ENCODE measurements around the gene PRF1. TPM values are rescaled to one million over a fixed set of nuclear protein-coding genes. Genes with fewer than 3 reads are reported as not detected.
"Not testable (repeated sequence)": the region's sequence is repeated elsewhere in the genome, so short reads cannot be mapped to it uniquely, and the experiment has no call there.

The PRF1 gene
- total and polyA plus RNA-seq, 2 donors (not counting 1 experiment from before 2014, with no cell fraction given) = 1.0 to 1.9 TPM

GRCh38 chr10:70647086-70647485 is 44.5 kb upstream of the PRF1 start:
- Mint-ChIP-seq H3K4me3 (no peak overlapping the region), H3K4me1 (no peaks in the 10 kb centered on the region), H3K9me3 (ENCODE audit: insufficient read depth) (peaks cover 22% of the 10 kb centered on the region), H3K27ac (no peak overlapping the region), H3K27me3 (peaks cover 23% of the 10 kb centered on the region)
- Histone ChIP-seq H3K36me3 (replicated peaks in 1 of 2; ENCODE audit: control extremely low read depth in 1 of 2, control insufficient read depth in 1 of 2, extremely low read depth in 1 of 2, insufficient read depth in 2 of 2, low read length in 1 of 2) (no peaks in the 10 kb centered on the region), H3K9ac (ENCODE audit: low read length) (no peak overlapping the region), H3K79me2 (ENCODE audit: control insufficient read depth, insufficient read depth, low read length) (no peaks in the 10 kb centered on the region), H3K4me1 (ENCODE audit: control insufficient read depth in 2 of 2, insufficient read depth in 2 of 2, low read length in 2 of 2) (no peaks in the 10 kb centered on the region), H3K4me3 (ENCODE audit: control extremely low read depth in 1 of 5, extremely low read depth in 1 of 5, insufficient read depth in 1 of 5, low read depth in 2 of 5, low read length in 4 of 5) (no peak overlapping the region), H3K27me3 (replicated peaks in 1 of 4; ENCODE audit: control extremely low read depth in 1 of 4, control insufficient read depth in 3 of 4, insufficient read depth in 4 of 4, low read length in 3 of 4) (no peaks in the 10 kb centered on the region), H3K4me2 (replicated peaks; ENCODE audit: low read depth, low read length, poor library complexity, severe bottlenecking) (no peak overlapping the region), H3K9me3 (ENCODE audit: control extremely low read depth in 1 of 3, control insufficient read depth in 2 of 3, insufficient read depth in 1 of 3, low read length in 2 of 3) (peaks cover 0 to 46% (median 39%) of the 10 kb centered on the region in 3 donors), H4K20me1 (ENCODE audit: control insufficient read depth, insufficient read depth, low read length, poor library complexity, severe bottlenecking) (no peaks in the 10 kb centered on the region), H3K27ac (ENCODE audit: low read length in 2 of 2) (no peak overlapping the region), H2AFZ (ENCODE audit: insufficient read depth, low read depth, low read length, poor library complexity, severe bottlenecking) (no peak overlapping the region)
- POLR2A ChIA-PET = no interaction called here
- no peak for ATAC-seq (ENCODE audit: low read depth)
- CTCF ChIA-PET = no interaction called here
- TF ChIP-seq EZH2 (IDR thresholded peaks at IDR 0.05; ENCODE audit: borderline replicate concordance, insufficient read depth, low read depth, low read length, poor library complexity, severe bottlenecking) (no peak), CTCF (IDR thresholded peaks at IDR 0.05) (no peak)
- intact Hi-C loops (cut with micrococcal nuclease) = no loop called here
- WGBS (ENCODE audit: insufficient coverage) = 100% methylated on average over 1 of the region's 3 CpGs
- DNase-seq = no peak

GRCh38 chr10:70644959-70645358 is 42.4 kb upstream of the PRF1 start:
- H3K79me2 ChIP-seq (ENCODE audit: control insufficient read depth, insufficient read depth, low read length); H2AFZ ChIP-seq (ENCODE audit: insufficient read depth, low read depth, low read length, poor library complexity, severe bottlenecking); H3K27ac Mint-ChIP-seq; H3K9me3 Mint-ChIP-seq (ENCODE audit: insufficient read depth); H4K20me1 ChIP-seq (ENCODE audit: control insufficient read depth, insufficient read depth, low read length, poor library complexity, severe bottlenecking); H3K27ac ChIP-seq (ENCODE audit: low read length in 2 of 2); ATAC-seq (ENCODE audit: low read depth); POLR2A ChIA-PET; H3K27me3 ChIP-seq (replicated peaks in 1 of 4; ENCODE audit: control extremely low read depth in 1 of 4, control insufficient read depth in 3 of 4, insufficient read depth in 4 of 4, low read length in 3 of 4); H3K36me3 ChIP-seq (replicated peaks in 1 of 2; ENCODE audit: control extremely low read depth in 1 of 2, control insufficient read depth in 1 of 2, extremely low read depth in 1 of 2, insufficient read depth in 2 of 2, low read length in 1 of 2); H3K4me1 ChIP-seq (ENCODE audit: control insufficient read depth in 2 of 2, insufficient read depth in 2 of 2, low read length in 2 of 2); DNase-seq; intact Hi-C loops (cut with micrococcal nuclease); H3K4me3 Mint-ChIP-seq; H3K4me2 ChIP-seq (replicated peaks; ENCODE audit: low read depth, low read length, poor library complexity, severe bottlenecking); H3K4me1 Mint-ChIP-seq; CTCF ChIA-PET; H3K4me3 ChIP-seq (ENCODE audit: control extremely low read depth in 1 of 5, extremely low read depth in 1 of 5, insufficient read depth in 1 of 5, low read depth in 2 of 5, low read length in 4 of 5); H3K9ac ChIP-seq (ENCODE audit: low read length): not testable (repeated sequence)
- peaks cover 24% of the 10 kb centered on the region for H3K27me3 Mint-ChIP-seq
- 81% methylated on average over 8 of the region's 8 CpGs for WGBS (ENCODE audit: insufficient coverage)
- peaks cover 0 to 27% (median 23%) of the 10 kb centered on the region in 3 donors for H3K9me3 ChIP-seq (ENCODE audit: control extremely low read depth in 1 of 3, control insufficient read depth in 2 of 3, insufficient read depth in 1 of 3, low read length in 2 of 3)

GRCh38 chr10:70643272-70643671 is 40.7 kb upstream of the PRF1 start:
- H3K27ac Mint-ChIP-seq; H3K4me3 Mint-ChIP-seq; H3K27ac ChIP-seq (ENCODE audit: low read length in 2 of 2); H3K9ac ChIP-seq (ENCODE audit: low read length); H3K4me3 ChIP-seq (ENCODE audit: control extremely low read depth in 1 of 5, extremely low read depth in 1 of 5, insufficient read depth in 1 of 5, low read depth in 2 of 5, low read length in 4 of 5); ATAC-seq (ENCODE audit: low read depth); intact Hi-C loops (cut with micrococcal nuclease); H3K4me2 ChIP-seq (replicated peaks; ENCODE audit: low read depth, low read length, poor library complexity, severe bottlenecking); H3K4me1 ChIP-seq (ENCODE audit: control insufficient read depth in 2 of 2, insufficient read depth in 2 of 2, low read length in 2 of 2); DNase-seq; H3K79me2 ChIP-seq (ENCODE audit: control insufficient read depth, insufficient read depth, low read length); H3K9me3 Mint-ChIP-seq (ENCODE audit: insufficient read depth); POLR2A ChIA-PET; H3K27me3 ChIP-seq (replicated peaks in 1 of 4; ENCODE audit: control extremely low read depth in 1 of 4, control insufficient read depth in 3 of 4, insufficient read depth in 4 of 4, low read length in 3 of 4); H2AFZ ChIP-seq (ENCODE audit: insufficient read depth, low read depth, low read length, poor library complexity, severe bottlenecking); H3K4me1 Mint-ChIP-seq; CTCF ChIA-PET; H4K20me1 ChIP-seq (ENCODE audit: control insufficient read depth, insufficient read depth, low read length, poor library complexity, severe bottlenecking); H3K36me3 ChIP-seq (replicated peaks in 1 of 2; ENCODE audit: control extremely low read depth in 1 of 2, control insufficient read depth in 1 of 2, extremely low read depth in 1 of 2, insufficient read depth in 2 of 2, low read length in 1 of 2): not testable (repeated sequence)
- WGBS (ENCODE audit: insufficient coverage) = 100% methylated on average over 1 of the region's 3 CpGs
- H3K27me3 Mint-ChIP-seq = peaks cover 25% of the 10 kb centered on the region
- peaks cover 0 to 10% (median 7%) of the 10 kb centered on the region in 3 donors for H3K9me3 ChIP-seq (ENCODE audit: control extremely low read depth in 1 of 3, control insufficient read depth in 2 of 3, insufficient read depth in 1 of 3, low read length in 2 of 3)
